ES-I3 (cell line): Measurements from ENCODE around the gene GRK1.

Experiments
- H3K36me3 ChIP-seq: 2 replicates; pipeline ENCODE4 v1.6.1; 2013; ENCODE audit warnings: mild to moderate bottlenecking, low read length, control low read depth, moderate library complexity; ENCODE audit not compliant: insufficient read depth
- H3K4me1 ChIP-seq: 2 replicates; pipeline ENCODE4 v1.6.1; 2013; ENCODE audit warnings: mild to moderate bottlenecking, control low read depth, low read length; ENCODE audit not compliant: insufficient read depth
- H3K9ac ChIP-seq: 2 replicates; pipeline ENCODE4 v1.6.1; 2013; ENCODE audit warnings: low read depth, mild to moderate bottlenecking, low read length, moderate library complexity
- H3K9me3 ChIP-seq: 2 replicates; pipeline ENCODE4 v1.6.1; 2013; ENCODE audit warnings: mild to moderate bottlenecking, low read length, moderate library complexity; ENCODE audit not compliant: control insufficient read depth, insufficient read depth

Gene GRK1

GRCh38 chr13:113731192-113732175, 64.5 kb downstream of the GRK1 start:
- Histone ChIP-seq H3K36me3 (no peaks in the 10 kb centered on the region), H3K9me3 (no peaks in the 10 kb centered on the region), H3K9ac (no peak overlapping the region), H3K4me1 (no peaks in the 10 kb centered on the region)

DNA sequence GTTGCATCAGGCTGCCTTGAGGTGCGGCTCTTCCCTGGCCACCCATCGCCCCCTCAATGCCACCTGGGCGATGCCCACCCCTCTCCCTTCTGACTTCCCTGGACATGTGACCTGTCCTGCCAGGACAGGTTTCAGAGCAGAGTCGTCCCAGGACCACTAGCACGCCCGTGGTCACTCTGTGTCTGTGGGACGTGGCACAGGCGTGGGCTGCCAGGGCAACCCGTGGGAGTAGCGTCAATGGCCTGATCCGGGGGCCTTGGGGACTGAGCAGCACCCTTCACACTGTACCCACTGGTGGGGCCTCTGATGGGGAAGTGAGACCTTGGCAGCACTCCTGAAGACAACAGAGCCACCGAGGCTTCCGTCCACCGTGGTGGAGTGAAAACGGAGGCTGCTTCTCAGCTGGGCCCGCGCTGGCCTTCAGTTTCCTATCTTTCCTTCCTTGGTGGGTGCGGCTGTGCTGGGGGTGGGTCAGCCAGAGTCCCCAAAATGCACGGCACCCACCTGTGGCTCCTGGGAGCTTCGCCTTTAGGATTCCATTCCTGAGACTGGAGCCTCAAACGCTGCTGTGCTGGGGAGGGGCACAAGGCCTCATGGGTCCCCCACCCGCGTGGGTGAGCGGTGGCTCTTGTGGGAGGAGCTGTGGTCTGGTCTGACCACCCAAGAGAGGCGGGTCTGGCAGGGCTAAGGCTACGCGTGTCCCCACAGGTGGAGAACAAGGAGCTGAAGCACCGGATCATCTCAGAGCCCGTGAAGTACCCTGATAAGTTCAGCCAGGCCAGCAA, 65.3 kb downstream of the GRK1 start:
- H3K9ac ChIP-seq, result no peak overlapping the region

GRCh38 chr13:113732961-113733950, 66.2 kb downstream of the GRK1 start:
- Histone ChIP-seq H3K36me3 (no peaks in the 10 kb centered on the region), H3K9me3 (no peaks in the 10 kb centered on the region), H3K4me1 (no peaks in the 10 kb centered on the region), H3K9ac (no peak overlapping the region)

More for the DNA sequence above, 65.3 kb downstream of the GRK1 start:
- Histone ChIP-seq H3K9me3 (no peaks in the 10 kb centered on the region), H3K36me3 (no peaks in the 10 kb centered on the region), H3K4me1 (no peaks in the 10 kb centered on the region)

- Histone ChIP-seq H3K9ac (no peak overlapping the region), H3K4me1 (no peaks in the 10 kb centered on the region)
Observed at GRCh38 chr13:113734099-113734825, 67.2 kb downstream of the GRK1 start.

DNA sequence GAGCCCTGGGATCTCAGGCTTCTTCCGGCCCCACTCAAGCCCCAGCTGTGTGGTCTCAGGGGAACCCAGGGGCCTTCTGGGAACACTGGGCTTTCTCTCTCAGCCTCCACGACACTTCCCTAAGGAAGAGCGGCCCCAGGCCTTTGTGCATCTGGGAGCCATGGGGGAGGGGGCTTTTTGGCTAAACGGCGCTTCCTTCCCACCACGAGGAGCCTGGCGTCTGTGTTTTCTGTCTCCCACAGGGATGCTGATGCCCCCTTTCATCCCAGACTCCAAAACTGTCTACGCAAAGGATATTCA, 67.8 kb downstream of the GRK1 start:
- H3K36me3 ChIP-seq, result no peaks in the 10 kb centered on the region
- no peaks in the 10 kb centered on the region for H3K4me1 ChIP-seq
- no peaks in the 10 kb centered on the region for H3K9me3 ChIP-seq
- H3K9ac ChIP-seq, result no peak overlapping the region

More at GRCh38 chr13:113734099-113734825, 67.2 kb downstream of the GRK1 start:
- Histone ChIP-seq H3K36me3 (no peaks in the 10 kb centered on the region), H3K9me3 (no peaks in the 10 kb centered on the region)

DNA sequence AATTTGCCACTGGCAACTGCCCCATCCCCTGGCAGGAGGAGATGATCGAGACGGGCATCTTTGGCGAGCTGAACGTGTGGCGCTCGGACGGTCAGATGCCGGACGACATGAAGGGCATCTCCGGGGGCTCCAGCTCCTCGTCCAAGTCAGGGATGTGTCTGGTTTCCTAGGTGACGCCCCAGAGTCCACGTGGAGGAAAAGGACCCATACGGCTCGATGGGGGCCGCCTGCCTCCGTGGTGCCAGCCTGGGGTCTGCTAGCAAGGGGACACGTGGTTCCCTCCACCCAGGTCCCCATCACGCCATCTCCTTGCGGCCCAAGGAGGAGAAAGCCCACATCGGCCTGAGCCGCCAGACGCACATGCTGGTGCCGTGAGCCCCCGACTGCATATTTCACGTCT, 68.2 kb downstream of the GRK1 start:
- H3K4me1 ChIP-seq, result no peaks in the 10 kb centered on the region
- no peaks in the 10 kb centered on the region for H3K9me3 ChIP-seq
- no peaks in the 10 kb centered on the region for H3K36me3 ChIP-seq
- H3K9ac ChIP-seq, result no peak overlapping the region

DNA sequence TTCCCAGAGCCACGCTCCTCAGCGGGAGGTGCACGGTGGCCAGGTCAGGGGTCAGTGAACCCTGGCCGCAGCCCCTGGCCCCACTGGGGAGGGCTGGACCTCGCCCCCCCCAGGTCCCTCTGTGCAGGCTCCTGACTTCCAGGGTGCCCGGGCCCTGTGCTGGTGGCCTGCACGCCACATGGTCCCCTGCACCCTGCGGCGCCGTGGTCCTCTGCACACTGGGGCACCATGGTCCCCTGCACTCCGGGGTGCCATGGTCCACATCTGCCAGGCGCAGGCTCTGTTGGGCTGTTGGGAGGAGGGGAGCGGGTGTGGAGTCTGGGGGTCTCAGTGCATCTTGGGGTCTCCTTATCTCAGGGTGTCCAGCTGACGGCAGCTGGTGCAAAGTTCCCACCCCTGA, 68.7 kb downstream of the GRK1 start:
- Histone ChIP-seq H3K9me3 (no peaks in the 10 kb centered on the region), H3K9ac (no peak overlapping the region), H3K36me3 (no peaks in the 10 kb centered on the region), H3K4me1 (no peaks in the 10 kb centered on the region)

GRCh38 chr13:113736258-113736731, 69.3 kb downstream of the GRK1 start:
- H3K9ac ChIP-seq, result no peak overlapping the region
- H3K9me3 ChIP-seq, result no peaks in the 10 kb centered on the region
- no peaks in the 10 kb centered on the region for H3K4me1 ChIP-seq
- no peaks in the 10 kb centered on the region for H3K36me3 ChIP-seq

DNA sequence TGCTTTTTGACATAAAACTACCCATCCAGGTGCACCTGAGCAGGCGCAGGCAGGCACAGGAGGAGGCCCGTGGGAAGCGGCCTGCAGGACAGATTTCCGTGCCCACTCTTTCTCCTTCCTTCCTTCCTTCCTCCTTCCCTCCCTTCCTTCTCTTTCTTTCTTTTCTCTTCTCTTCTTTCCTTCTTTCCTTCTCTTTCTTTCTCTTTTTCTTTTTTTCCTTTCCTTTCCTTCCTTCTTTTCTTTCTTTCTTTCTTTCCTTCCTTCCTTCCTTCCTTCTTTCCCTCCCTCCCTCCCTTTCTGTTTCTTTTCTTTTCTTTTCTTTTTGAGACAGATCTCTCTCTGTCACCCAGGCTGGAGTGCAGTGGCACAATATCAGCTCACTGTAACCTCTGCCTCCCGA, 70.8 kb downstream of the GRK1 start:
- H3K9ac ChIP-seq, result no peak overlapping the region
- H3K36me3 ChIP-seq, result no peaks in the 10 kb centered on the region
- no peaks in the 10 kb centered on the region for H3K4me1 ChIP-seq
- no peaks in the 10 kb centered on the region for H3K9me3 ChIP-seq

- H3K9ac ChIP-seq, result no peak overlapping the region
- no peaks in the 10 kb centered on the region for H3K9me3 ChIP-seq
- H3K4me1 ChIP-seq, result no peaks in the 10 kb centered on the region
- H3K36me3 ChIP-seq, result no peaks in the 10 kb centered on the region
Observed at GRCh38 chr13:113739527-113740285, 72.7 kb downstream of the GRK1 start.

DNA sequence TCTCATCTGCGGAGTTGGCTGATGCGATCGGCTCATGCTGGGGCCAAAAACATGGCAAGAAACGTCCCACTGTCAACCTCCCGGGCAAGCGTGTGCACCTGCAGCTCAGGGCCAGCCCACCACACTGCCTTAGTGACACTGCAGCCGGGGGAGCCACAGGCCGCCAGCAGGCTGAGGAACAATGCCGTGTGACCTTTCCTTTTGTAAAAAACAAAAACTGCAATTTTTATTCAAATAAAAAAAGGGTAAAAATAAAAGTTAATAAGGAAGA, 73.2 kb downstream of the GRK1 start:
- Histone ChIP-seq H3K4me1 (no peaks in the 10 kb centered on the region), H3K36me3 (no peaks in the 10 kb centered on the region), H3K9ac (no peak overlapping the region), H3K9me3 (no peaks in the 10 kb centered on the region)

DNA sequence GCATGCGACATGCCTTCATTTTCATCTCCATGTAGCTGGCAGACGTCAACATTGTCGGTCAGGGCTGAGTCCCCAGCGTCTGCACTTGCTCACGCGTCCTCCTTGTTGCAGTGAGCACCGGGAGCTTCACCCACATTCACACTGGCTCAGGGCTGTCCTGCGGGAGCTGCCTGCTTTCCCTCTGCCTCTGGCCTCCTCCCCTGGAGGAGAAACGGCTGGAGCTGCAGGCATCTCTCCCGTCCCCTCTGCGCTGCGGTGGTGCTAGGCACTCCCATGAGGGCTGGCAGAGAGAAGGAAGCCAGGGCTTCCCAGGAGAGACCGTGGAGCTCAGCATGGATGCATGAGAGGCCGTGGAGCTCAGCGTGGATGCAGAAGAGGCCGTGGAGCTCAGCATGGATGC, 73.6 kb downstream of the GRK1 start:
- Histone ChIP-seq H3K9me3 (no peaks in the 10 kb centered on the region), H3K4me1 (no peaks in the 10 kb centered on the region), H3K9ac (no peak overlapping the region), H3K36me3 (no peaks in the 10 kb centered on the region)

- Histone ChIP-seq H3K4me1 (no peaks in the 10 kb centered on the region), H3K9me3 (no peaks in the 10 kb centered on the region), H3K9ac (no peak overlapping the region), H3K36me3 (no peaks in the 10 kb centered on the region)
Observed at GRCh38 chr13:113741191-113741668, 74.2 kb downstream of the GRK1 start.
